ENCODE results near the gene PROSER3.
"Not testable (repeated sequence)": the region's sequence is repeated elsewhere in the genome, so short reads cannot be mapped to it uniquely, and the experiment has no call there.

- not testable (repeated sequence) for TF ChIP-seq EZH2phosphoT487 (IDR thresholded peaks at IDR 0.05; ENCODE audit: insufficient read depth, low read depth); EZH2 (IDR thresholded peaks at IDR 0.05; ENCODE audit: insufficient read depth, poor library complexity, severe bottlenecking)
These were observed 37.6 kb downstream of the PROSER3 start for GRCh38 chr19:35795564-35795963.
